ENCODE data around the gene ITPRID2.
"Not testable (repeated sequence)": the region's sequence is repeated elsewhere in the genome, so short reads cannot be mapped to it uniquely, and the experiment has no call there.

Gene ITPRID2

DNA sequence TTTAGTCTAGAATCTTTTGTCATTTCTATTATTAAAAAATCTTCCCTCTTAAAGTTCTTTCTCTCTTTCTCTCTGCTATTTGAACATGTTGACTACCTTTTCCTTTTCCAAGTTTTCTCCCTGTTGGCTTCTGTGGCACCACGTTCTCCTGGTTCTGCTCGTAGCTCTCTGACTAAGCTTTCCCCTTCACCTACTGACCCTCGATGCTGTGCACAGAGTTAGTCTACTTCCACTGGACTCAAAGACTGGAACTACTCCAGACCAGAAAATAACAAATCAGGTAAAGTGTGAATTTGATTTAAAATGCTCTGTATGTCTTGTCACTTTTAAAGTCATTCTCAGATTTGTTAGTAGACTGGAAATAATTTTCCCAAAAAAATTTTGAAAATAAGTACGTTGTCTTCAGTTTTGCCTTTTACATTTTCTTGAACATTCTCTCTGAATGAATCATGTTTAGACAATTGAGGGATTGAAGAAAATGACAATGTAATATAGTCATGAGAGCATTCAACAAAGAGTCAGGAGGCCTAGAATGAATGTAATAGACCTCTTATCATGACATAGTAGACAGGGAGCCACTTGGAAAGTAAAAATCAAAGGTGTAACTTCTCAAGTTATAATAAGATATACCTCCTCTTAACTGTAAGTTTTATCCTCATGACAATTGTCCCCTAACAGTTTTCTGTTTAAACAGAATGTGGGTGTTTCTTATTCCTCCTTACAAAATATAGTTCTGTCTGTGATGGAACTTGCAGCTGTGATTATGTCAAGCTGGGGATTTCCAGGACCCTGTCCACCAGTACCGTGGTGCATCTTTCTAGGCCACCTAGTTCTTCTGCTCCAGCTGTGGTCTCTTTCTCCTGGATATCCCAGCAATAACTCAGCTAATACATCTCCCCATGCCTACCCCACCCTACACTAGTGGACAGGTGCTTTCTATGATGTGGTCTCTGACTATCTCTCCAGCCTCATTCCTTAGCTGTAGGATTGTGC, 25.5 kb downstream of the ITPRID2 start:
- peak; percentile 28 for DNase-seq (ENCODE audit: low read depth)

DNA sequence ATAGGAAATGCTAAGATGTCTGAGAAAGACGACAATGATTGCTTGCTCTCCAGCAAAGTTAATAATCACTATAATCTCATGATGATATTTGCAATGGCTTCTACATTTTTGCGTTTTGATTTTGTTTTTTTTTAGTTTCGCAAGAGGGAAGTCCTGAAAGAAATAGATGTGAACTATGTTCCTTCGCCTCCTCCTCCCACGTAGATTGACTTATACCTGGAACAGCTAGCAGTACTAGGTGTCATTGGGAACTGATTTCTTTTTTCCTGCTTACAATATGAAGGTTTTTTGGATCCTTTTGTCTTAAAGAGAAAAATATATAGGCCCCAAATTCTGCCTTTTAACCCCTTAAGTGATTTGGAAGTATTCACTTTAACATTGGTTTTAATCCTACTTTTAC, 26.7 kb downstream of the ITPRID2 start:
- DNase-seq (ENCODE audit: low read depth): no peak

DNA sequence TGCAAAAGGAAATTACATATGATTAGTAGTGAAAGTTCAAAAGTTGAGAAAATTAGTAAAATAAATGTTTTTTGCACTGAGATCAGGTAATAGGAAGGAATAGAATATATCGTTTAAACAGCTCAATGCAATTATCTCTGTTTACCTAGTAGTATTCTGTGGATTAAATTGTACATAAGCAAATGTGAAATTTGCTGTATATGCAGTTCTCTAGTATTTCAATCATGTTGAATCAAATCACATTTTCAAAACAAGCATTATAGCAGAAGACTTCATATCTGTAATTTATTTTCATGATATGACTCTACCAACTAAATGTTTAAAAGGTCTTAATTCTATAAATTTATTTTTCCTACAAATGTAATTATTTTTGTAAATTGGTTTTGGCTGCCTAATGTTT, 31.6 kb downstream of the ITPRID2 start:
- DNase-seq (ENCODE audit: low read depth): no peak

DNA sequence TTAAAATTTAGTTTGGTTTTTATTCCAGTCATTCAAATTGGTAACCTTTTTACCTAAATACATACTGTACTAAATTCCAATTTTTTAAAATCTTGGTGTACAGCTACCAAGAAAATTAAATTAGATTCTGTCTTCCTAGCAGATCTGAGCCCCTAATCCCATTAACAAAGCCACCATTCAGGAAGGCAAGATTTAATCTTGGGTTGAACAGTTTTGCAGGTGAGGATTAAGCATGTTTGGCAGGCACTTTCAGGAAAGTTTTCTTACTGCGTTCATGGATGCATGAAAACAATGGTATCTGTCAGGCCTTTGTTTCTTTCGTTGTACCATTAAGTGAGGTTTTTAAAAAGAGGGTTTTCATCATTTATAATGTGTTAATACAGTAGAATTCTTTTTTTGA, 32.8 kb downstream of the ITPRID2 start:
- DNase-seq (ENCODE audit: low read depth): no peak

DNA sequence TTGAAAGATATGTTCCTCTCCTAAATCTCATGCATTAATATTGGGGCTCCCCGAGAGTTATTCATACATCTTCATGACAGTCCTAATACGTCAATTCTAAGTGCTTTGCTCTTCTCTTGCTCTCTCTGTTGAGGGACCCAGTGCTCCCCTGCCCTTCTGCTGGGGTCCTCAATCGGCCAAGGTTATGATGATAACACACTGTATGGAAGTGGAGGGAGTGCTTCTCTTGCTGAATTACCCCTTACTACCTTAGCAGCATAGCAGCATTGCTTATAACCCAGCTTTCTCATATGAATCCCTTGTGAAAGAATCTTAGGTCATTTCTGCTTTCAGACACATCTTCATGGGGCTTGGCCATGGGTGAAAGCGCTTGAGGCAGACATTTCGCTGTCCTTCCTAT, 43.2 kb downstream of the ITPRID2 start:
- no peak for DNase-seq (ENCODE audit: low read depth)

DNA sequence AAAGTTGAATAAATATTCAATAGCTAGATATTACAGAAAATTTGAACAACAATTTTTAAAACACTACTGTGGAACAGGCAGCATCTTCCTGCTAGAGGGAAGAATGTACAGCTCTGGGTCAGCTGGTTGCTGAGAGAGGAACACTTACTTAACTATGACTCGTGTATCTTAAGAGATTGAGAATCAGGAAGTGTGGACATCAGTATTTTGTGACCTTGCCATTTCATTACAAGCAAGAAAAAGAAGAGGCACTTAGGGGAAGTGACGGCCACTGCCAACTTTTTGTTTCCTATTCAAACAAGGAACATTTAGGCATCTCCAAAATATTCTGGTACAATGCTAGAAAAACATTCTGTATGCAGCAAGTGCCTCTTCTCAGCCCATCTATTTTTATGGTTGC, 45.9 kb downstream of the ITPRID2 start:
- no peak for DNase-seq (ENCODE audit: low read depth)

DNA sequence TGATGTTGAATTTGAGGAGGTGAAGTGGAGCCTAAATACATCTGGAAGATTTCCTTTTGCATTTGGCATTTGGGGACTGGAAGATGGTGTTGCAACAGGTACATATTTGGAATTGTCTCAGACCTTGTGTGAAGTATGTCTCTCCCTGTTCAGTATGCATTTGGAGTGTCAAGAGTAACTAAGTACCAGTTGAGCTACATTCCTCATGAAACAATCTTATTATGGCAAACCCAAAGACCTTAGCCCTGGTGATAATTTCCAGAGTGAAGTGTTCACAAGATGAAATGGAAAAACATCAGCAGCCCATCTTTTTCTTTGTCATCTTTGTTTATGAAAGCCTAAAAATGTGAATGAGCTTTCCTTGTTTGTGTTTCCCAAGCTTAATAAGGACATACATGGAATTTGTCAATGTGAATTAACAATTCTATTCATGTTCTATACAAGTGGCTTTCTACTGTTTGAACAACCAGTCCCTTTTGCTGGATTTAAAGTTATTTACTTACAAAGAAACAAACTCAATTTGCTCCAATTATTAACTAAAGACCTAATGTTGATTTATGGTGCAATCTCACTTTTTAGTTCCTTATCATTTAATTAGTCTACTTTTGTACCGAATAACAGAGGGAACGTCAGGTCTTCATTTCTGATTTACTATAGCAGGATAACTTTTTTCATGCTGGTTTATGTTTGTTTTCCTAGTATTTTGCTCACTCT, 52.0 kb downstream of the ITPRID2 start:
- DNase-seq (ENCODE audit: low read depth): no peak

DNA sequence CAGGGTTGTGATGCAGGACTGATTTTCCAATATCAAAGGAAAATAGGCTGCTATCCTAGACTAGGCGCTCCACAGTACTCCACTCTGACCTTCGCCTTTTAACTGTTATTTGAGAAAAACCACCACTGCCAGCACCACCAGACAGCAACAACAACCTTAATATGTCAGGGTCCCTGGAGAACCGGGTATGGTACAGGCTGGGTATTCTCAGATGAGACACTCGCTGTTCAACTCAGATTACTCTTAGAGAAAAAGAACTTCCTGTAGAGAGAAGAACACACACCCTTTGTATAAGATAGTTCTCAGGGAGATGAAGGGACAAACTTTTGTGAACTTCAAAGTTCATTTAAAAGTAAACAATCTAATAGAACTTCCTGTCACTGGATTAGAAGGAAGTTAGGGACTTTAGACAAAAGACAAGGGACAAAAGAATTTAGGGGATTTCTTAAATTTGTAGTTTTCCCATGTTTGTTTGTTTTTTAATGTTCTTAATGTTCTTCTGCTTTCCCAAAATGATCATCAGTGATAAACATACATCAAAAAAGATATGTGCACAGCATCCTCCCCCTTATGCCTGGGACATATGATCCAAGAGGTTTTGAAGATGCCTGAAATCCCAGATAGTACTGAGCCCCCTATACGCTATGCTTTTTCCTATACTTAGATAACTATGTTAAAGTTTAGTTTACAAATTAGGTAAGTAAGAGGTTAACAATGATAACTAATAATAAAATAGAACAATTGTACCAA, 52.8 kb downstream of the ITPRID2 start:
- no peak for DNase-seq (ENCODE audit: low read depth)

DNA sequence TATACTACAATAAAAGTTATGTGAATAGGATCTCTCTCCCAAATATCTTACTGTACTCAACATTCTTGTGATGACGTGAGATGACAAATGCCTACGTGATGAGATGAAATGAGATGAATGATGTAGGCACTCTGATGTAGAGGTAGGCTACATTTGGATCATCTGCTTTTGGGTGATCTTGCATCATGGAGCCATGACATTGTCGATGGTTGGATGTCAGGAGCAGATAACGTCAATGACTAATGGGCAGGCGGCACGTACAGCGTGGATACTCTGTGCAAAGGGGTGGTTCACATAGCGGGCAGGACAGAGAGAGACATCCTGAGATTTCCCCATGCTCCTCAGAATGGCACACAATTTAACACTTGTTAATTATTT, 53.4 kb downstream of the ITPRID2 start:
- no peak for DNase-seq (ENCODE audit: low read depth)

DNA sequence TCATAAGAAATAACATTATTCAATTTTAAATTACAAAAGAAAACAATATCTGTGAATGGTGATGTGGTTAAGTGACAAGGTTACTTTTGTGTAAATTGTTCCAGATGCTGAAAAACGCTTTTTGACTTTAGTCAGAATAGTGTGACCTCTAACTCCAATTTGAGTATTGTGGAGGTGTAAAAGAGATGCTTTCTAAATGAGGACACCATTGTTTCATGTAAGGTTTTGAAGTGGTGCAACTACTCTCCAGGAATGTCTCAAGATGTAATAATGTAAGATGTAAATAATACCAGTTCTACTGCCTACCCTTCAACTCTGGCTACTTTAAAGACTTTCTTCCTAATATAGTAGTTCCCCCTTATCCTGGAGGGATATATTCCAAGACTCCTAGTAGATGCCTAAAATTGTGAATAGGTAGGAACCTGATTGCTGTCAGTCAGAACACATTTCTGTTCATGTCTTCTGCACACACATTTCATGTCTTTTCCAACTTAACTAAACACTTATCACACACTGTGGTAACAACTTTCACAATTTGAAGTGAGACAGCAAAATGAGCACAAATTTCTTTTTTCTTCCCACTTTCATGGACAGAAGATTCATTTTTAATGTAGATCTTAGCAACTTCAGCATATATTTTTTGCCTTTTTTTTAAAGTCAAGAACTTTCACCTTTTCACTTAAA, 55.1 kb downstream of the ITPRID2 start:
- DNase-seq (ENCODE audit: low read depth): no peak

DNA sequence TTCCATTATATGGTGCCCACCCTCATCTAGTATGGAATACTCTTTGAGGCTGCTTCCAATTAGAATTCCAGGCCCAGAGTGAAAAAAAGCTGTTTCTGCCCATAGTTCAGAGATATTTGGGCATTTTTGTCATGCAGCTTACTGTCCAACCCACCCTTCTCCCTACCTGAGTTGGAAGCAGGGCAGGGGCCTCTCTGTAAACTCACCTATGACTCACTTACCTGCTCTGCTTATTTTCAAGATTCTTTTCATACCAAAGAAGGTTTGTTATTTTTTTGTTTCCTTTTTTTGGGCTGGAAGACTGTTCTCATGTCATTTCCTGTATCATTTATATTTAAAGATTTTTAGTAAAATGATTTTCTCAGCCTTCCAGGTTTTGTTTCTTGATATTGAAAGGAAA, 55.7 kb downstream of the ITPRID2 start:
- DNase-seq (ENCODE audit: low read depth): no peak

DNA sequence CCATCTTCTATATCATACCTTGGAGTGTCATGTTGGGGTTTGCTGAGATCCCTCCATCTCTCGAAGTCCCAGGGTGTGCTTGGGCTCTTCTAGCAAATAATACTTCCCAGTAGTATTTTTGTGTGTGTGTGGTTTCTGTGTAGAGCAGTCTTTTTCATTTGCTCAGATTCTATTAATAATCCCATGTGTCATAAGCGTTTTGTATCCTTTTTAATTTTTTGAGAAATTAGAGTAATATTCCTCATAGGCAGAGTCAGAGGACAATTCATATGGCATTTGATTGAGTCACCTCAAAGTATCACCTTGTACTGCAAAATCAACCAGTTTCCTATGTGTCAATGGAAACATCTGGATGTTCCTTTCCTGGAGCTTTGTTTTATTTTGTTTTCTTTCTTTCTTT, 56.7 kb downstream of the ITPRID2 start:
- DNase-seq (ENCODE audit: low read depth): no peak

DNA sequence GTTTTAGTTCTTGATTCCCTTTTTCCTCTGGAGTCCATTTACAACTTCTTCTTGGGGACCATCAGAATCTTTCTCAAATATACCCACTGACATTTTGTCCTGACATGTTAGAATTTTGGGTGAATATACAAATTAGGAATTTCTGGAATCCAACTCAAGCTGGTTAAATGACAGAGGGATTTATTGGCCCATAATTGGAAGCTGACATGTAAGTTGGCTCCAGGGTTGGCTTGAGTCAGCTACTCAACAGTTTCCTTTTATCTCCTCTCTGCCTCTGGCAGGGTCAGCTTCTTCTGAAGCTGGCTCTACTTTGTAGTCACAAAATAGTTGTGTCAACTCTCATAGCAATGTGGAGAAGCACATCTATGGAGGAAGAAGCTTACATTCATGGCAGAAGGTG, 57.5 kb downstream of the ITPRID2 start:
- DNase-seq (ENCODE audit: low read depth): peak; percentile 49

DNA sequence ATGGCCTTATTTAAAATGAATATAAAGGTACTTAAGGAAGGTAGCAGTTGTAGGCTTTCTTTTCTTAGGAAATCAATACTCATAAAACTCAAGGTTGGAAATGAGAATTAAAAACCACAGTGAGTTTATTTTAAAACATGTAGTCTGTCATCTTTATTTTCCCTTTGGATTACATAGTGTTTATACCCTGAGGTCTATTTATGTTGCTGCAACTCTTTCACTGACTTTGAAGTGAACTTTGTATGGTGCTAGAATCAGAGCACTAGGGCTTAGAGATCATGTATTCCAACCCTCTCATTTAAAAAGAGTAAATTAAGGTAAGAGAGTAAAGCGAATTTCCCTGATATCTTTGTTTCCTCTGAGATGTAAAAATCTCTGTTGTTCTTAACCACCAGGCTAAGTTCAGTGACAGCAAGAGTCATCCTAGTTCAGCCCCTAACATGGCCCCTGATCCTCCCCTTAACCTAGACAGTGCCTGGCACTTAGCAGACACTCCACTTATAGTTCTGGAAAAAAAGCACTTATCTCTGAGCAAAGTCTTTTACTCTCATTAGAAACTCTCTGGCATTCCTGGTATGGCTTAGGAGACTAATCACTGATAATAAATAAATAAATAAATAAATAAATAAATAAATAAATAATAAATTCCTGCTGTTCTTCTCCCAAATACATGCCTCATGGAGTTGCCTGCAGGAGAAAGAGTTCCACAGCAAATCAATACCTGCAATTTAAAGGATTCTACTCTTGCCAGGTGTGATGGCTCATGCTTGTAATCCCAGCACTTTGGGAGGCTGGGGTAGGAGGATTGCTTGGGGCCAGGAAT, 61.1 kb downstream of the ITPRID2 start:
- no peak for DNase-seq (ENCODE audit: low read depth)

DNA sequence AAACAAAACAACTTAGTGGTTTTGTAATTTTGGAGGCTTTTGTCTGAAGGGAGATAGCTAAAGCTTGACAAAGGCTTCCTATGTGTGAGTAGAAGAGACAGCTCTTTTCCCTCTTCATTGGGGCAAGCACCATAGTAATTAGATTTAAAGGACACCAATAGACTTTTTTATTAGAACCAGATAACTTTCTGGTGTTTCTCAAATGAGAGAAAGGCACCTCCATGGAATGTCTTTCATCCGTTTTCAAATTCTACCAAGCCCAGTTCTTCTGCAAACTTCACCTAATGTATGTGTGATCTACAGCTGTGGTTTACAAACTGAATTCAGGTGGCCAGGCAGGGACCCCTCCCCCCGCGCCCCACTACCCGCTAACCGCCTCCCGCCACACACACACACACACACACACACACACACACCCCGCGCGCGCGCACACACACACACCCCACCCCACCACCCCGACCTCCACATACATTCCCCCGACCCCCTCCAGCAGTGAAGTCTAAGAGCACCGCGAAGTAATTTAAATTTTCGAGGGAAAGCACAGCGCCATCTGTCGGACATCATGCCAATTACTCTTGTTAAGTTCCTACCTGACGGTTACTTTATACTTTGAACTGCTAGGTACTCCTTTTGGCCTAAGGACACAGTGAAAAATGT, 62.5 kb downstream of the ITPRID2 start:
- no peak for DNase-seq (ENCODE audit: low read depth)

DNA sequence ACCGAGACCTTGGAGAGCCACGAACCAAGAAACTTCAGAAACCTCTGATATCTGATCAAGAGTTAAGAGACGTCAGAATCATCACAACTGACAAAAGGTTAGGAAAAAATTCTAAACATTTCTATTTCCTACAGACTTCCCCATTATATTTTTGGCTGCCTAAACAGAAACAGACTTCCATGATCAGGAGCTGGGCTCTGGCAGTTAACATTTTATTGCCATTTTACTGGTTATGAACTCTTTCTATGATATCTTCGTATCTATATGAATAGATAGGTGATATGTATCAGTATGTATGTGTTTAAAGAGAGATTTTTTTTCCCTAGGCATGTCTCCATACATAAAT, 63.0 kb downstream of the ITPRID2 start:
- no peak for DNase-seq (ENCODE audit: low read depth)

DNA sequence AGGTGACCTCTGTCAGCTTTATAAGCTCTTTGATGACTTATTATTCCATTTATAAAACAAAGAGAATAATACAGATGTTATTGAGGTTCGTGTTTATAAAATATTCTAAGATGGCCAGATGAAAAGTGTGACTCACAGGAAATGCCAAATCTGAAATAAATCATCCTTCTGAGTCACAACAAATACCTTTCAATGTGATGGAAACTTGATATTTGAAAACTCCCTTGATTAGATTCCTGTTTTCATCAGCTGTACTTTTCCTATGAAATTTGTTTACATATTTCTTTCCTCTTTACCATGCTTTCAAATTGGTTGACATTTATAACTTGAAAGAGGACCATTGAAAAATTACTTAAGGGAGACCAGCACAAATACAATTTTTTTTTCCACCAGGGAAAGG, 63.5 kb downstream of the ITPRID2 start:
- DNase-seq (ENCODE audit: low read depth): peak; percentile 85

DNA sequence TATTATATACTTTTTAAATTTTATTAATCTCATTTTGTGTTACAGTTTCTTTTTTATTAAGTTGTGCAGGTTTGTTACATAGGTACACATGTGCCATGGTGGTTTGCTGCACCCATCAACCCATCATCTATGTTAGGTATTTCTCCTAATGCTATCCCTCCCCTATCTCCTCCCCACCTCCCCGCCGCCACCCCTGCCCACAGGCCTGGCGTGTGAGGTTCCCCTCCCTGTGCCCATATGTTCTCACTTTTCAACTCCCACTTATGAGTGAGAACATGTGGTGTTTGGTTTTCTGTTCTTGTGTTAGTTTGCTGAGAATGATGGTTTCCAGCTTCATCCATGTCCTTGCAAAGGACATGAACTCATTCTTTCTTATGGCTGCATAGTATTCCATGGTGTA, 64.3 kb downstream of the ITPRID2 start:
- DNase-seq (ENCODE audit: low read depth): not testable (repeated sequence)

DNA sequence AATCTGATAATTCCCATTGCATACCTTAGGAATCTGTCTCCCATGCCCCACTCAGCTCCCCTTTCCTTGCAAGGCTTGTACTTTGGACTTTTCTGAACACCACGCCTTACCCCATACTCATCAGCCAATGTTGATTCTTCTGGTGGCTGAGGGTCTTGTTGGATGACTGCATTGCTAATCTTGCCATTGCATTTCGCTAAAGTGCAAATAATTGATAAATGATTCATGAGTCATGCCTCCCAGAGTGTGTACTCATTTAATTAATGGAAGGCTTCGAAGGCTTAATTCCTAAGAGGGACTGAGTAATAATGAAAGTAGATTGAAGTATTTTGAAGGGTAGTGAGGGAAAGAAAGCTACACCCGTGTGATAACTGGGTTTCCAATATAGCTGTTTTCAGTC, 66.1 kb downstream of the ITPRID2 start:
- DNase-seq (ENCODE audit: low read depth): no peak

DNA sequence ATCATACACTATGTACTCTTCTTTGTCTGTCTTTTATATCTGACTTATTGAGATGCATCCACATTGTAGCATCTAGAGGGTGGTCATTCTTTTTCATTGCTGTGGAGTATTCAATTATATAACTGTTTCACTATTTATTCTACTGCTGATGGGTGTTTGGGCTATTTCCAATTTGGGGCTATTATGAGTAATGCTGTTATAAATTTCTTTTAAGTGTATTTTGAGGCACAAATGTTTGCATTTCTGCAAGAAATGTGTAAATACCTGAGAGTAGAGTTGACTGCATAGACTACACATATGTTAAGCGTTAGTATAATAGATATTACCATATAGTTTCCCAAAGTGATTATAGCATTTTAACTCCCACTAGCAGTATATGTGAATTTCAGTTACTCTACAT, 67.2 kb downstream of the ITPRID2 start:
- DNase-seq (ENCODE audit: low read depth): no peak

DNA sequence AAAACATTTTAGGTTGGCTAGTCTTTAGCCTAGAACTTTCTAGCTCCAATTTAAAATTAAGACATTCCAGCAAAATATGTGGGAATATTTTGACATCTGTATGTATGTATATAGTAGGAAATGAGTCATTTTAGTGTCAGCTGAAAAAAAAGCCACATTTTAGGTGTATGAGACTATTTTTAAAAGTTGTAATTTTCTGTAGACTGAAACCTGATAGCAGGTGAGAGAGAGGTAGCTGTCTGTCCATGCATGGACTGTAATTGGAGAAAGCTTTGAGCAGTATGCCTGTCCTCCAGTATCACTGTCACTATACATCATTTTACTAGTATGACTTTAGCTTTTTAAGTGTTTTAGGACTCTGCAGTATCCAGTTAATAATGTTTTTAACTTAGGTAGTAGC, 68.0 kb downstream of the ITPRID2 start:
- DNase-seq (ENCODE audit: low read depth): no peak

Data from HS-5 (cell line).